ENCODE data around the gene PLCZ1. TPM values are rescaled to one million over a fixed set of nuclear protein-coding genes. Genes with fewer than 3 reads are reported as not detected.

Gene PLCZ1
- total and polyA plus RNA-seq, 10 of the 15 experiments (the other 5 are each of a cell fraction or from before 2014, with no cell fraction given): not detected

- no peaks in the 10 kb centered on the region for H3K27me3 ChIP-seq (replicated peaks in 1 of 2; ENCODE audit: control insufficient read depth in 2 of 2, insufficient read depth in 2 of 2, low read length in 1 of 2)
- ATAC-seq (no peak), DNase-seq (ENCODE audit: low read depth, low spot score) (no peak), FAIRE-seq (no peak)
- H3K4me2 ChIP-seq (ENCODE audit: control insufficient read depth, insufficient read depth): no peak overlapping the region
- BruUV-seq (replicated peaks): no TSS peak
- TF ChIP-seq MEF2B (IDR thresholded peaks at IDR 0.05; ENCODE audit: partially characterized antibody, poor library complexity, severe bottlenecking) (no peak), FOS (IDR thresholded peaks at IDR 0.05; ENCODE audit: borderline replicate concordance, extremely low read depth, insufficient read length) (no peak), USF1 (IDR thresholded peaks at IDR 0.05; ENCODE audit: borderline replicate concordance, extremely low read length, insufficient read depth, low read depth, low read length) (no peak), GATAD2B (conservative IDR thresholded peaks at IDR 0.05; ENCODE audit: low read depth) (no peak)
- 48% methylated on average over 2 of the region's 3 CpGs for WGBS (ENCODE audit: insufficient coverage, insufficient replicate concordance, low lambda C conversion rate, missing lambda C conversion rate)
- H3K79me2 ChIP-seq (ENCODE audit: control insufficient read depth, insufficient read depth, low read length): no peaks in the 10 kb centered on the region
- H4K20me1 ChIP-seq (ENCODE audit: control insufficient read depth, insufficient read depth): no peaks in the 10 kb centered on the region
- CTCF ChIA-PET: no interaction called here
- H3K9ac ChIP-seq (ENCODE audit: control insufficient read depth, insufficient read depth, low read length): no peak overlapping the region
- in situ Hi-C loops (cut with MboI): no loop called here
- POLR2A ChIA-PET: no interaction called here
- H3K4me1 ChIP-seq (ENCODE audit: control insufficient read depth, insufficient read depth, low read length): no peaks in the 10 kb centered on the region
- no peaks in the 10 kb centered on the region for H3K36me3 ChIP-seq (ENCODE audit: control insufficient read depth in 2 of 2, insufficient read depth in 2 of 2, low read length in 1 of 2)
- H3K9me3 ChIP-seq (replicated peaks; ENCODE audit: control insufficient read depth, insufficient read depth, low read length): no peaks in the 10 kb centered on the region
- H3K27ac ChIP-seq (ENCODE audit: control insufficient read depth, insufficient read depth): no peak overlapping the region
- H2AFZ ChIP-seq (ENCODE audit: control insufficient read depth, low read depth, low read length): no peak overlapping the region
- H3K4me3 ChIP-seq: no peak overlapping the region
- RAD21 ChIA-PET (ENCODE audit: unreplicated experiment): interaction anchor here (0.7 kb wide), 1 partner anchor 25 kb away, joined by 5 read pairs; no protein-coding TSS in a partner anchor
- SMC1A ChIA-PET (ENCODE audit: uncharacterized antibody, unreplicated experiment): no interaction called here
- intact Hi-C loops (cut with micrococcal nuclease; ENCODE audit: unreplicated experiment): no loop called here
These were observed 37.5 kb downstream of the PLCZ1 start for GRCh38 chr12:18700271-18700670.

GRCh38 chr12:18696971-18697602, 40.7 kb downstream of the PLCZ1 start:
- H3K9ac ChIP-seq (ENCODE audit: control insufficient read depth, insufficient read depth, low read length): no peak overlapping the region
- TF ChIP-seq, protein P1, sequence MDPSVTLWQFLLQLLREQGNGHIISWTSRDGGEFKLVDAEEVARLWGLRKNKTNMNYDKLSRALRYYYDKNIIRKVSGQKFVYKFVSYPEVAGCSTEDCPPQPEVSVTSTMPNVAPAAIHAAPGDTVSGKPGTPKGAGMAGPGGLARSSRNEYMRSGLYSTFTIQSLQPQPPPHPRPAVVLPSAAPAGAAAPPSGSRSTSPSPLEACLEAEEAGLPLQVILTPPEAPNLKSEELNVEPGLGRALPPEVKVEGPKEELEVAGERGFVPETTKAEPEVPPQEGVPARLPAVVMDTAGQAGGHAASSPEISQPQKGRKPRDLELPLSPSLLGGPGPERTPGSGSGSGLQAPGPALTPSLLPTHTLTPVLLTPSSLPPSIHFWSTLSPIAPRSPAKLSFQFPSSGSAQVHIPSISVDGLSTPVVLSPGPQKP (IDR thresholded peaks at IDR 0.05; ENCODE audit: low read depth, low read length): no peak
- TF ChIP-seq STAT3 (IDR thresholded peaks at IDR 0.05; ENCODE audit: low read depth, low read length) (no peak), NFYA (IDR thresholded peaks at IDR 0.05; ENCODE audit: borderline replicate concordance, low read depth, low read length) (no peak), CHD4 (IDR thresholded peaks at IDR 0.05) (no peak), NR2C1 (IDR thresholded peaks at IDR 0.05) (no peak), TCF12 (IDR thresholded peaks at IDR 0.05; ENCODE audit: low read depth, low read length) (no peak), IKZF2 (IDR thresholded peaks at IDR 0.05) (no peak), MYB (IDR thresholded peaks at IDR 0.05; ENCODE audit: borderline replicate concordance, low read depth, low read length) (no peak), BMI1 (IDR thresholded peaks at IDR 0.05; ENCODE audit: borderline replicate concordance) (no peak), CHD1 (IDR thresholded peaks at IDR 0.05; ENCODE audit: low read depth, low read length) (no peak), E2F4 (IDR thresholded peaks at IDR 0.05; ENCODE audit: low read depth, low read length) (no peak), NFXL1 (IDR thresholded peaks at IDR 0.05; ENCODE audit: borderline replicate concordance) (no peak)

More at GRCh38 chr12:18696971-18697602, 40.7 kb downstream of the PLCZ1 start:
- no TSS peak for BruUV-seq (replicated peaks)
- Histone ChIP-seq H3K4me1 (ENCODE audit: control insufficient read depth, insufficient read depth, low read length) (no peaks in the 10 kb centered on the region), H3K4me3 (no peak overlapping the region), H3K4me2 (ENCODE audit: control insufficient read depth, insufficient read depth) (no peak overlapping the region), H3K9me3 (replicated peaks; ENCODE audit: control insufficient read depth, insufficient read depth, low read length) (no peaks in the 10 kb centered on the region), H3K27ac (ENCODE audit: control insufficient read depth, insufficient read depth) (no peak overlapping the region), H2AFZ (ENCODE audit: control insufficient read depth, low read depth, low read length) (no peak overlapping the region), H4K20me1 (ENCODE audit: control insufficient read depth, insufficient read depth) (no peaks in the 10 kb centered on the region), H3K27me3 (replicated peaks in 1 of 2; ENCODE audit: control insufficient read depth in 2 of 2, insufficient read depth in 2 of 2, low read length in 1 of 2) (no peaks in the 10 kb centered on the region), H3K79me2 (ENCODE audit: control insufficient read depth, insufficient read depth, low read length) (no peaks in the 10 kb centered on the region), H3K36me3 (ENCODE audit: control insufficient read depth in 2 of 2, insufficient read depth in 2 of 2, low read length in 1 of 2) (no peaks in the 10 kb centered on the region)
- intact Hi-C loops (cut with micrococcal nuclease; ENCODE audit: unreplicated experiment) (no loop called here), in situ Hi-C loops (cut with MboI) (no loop called here)
- FAIRE-seq: no peak
- ChIA-PET CTCF (no interaction called here), POLR2A (no interaction called here), SMC1A (ENCODE audit: uncharacterized antibody, unreplicated experiment) (no interaction called here), RAD21 (ENCODE audit: unreplicated experiment) (no interaction called here)
- ATAC-seq: no peak
- no peak for DNase-seq (ENCODE audit: low read depth, low spot score)
